HG03108 (cell line): Measurements from ENCODE around the gene DGKD.

Experiments used
- ATAC-seq: cut with Tn5 transposase; IDR thresholded peaks from one replicate; pipeline ENCODE4 v1.9.1; 2021; ENCODE audit warnings: moderate library complexity; ENCODE audit not compliant: unreplicated experiment

Gene DGKD

DNA sequence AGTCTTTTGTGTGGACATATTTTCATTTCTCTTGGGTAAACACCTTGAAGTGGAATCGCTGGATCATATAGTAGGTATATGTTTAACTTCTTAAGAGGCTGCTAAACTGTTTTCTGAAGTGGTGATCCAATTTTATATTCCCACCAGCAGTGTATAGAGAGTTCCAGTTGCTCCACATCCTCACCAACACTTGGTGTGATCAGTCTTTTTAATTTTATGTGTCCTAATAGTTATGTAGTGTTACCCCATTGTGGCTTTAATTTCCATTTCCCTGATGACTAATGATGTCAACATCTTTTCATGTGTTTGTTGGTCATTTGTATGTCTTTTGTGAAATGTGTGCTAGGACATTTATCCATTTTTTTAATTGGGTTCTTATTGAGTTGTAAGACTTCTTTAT lies 56.9 kb downstream of the DGKD start:
- no peak for ATAC-seq

DNA sequence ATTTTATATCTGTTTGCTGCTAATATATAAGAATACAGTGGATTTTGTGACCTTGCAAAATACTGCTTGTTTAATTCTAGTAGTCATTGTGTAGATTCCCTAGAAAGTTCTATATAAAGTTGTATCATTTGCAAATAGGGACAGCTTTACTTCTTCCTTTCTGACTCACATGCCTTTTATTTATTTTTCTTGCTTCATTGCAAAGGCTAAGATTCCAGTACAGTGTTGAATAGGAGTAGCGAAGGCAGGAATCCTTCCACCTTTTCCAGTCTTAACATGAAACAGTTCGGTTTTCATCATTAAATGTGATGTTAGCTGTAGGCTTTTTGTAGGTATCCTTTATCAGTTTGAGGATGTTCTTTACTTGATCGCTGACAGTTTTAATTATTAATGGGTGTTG lies 58.1 kb downstream of the DGKD start:
- no peak for ATAC-seq

DNA sequence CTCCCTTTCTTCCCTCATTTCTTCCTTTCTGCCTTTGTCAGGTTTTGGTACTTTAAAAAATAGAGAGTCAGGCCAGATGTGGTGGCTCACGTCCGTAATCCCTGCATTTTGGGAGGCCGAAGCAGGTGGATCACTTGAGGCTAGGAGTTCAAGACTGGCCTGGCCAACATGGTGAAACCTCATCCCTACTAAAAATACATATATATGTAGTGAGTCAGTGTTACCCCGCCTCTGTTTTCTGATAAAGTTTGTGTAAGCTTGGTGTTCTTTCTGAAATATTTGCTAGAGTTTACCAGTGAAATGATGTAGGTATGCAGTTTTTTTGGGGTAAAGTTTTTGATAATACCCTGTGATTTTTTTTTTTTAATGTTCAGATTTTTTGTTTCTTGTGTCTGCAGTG lies 58.8 kb downstream of the DGKD start:
- no peak for ATAC-seq

DNA sequence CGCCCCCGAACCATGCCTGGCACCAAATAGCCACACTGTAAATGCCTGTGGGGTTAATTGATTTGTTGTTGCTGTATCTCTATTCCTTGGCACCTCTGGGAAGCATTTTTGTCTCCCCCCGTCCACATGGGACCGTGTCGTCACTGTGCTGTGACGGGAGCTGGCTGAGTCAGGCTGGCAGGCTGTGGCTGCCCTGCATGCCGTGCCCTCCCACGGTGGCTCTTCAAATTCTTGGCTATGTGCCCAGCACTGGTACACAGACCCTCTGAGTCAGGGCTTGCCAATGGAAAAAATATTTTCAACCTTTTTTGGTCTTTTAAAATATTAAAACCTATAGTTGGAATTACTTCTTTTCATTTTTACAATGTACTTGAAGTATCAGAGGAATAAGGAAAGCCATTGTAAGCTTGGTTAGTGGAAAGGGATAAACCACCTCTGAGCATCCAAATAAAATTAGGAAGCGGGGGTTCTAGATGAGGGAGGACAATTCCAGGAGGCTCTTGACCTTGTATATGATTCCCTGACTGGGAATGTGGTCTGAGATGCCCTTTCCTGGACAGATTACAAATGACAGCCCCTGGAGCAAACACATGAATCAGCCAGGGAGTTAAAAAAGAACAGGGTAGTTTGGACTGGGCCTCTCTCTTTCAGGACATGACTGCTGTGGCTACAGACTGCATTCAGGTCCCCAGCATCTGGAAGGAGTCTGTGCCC lies 59.4 kb downstream of the DGKD start:
- no peak for ATAC-seq

DNA sequence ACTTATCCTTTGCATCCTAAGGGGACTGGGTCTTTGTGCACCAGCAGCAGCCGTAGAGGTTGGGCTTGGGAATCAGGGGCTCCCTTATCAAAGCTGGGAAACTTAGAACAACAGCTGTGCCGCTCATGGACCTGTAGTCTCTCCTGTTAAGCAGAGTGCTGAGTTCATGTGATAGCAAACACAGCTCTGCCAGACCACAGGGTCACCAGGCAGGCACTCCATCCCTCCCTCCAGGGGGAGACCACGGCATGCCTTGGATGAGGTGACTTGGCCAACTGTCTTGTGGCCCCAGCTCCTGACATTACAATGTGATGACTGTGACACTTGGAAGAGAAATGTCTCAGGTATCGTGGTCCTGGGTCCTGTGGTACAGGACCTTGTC lies 60.0 kb downstream of the DGKD start:
- no peak for ATAC-seq

DNA sequence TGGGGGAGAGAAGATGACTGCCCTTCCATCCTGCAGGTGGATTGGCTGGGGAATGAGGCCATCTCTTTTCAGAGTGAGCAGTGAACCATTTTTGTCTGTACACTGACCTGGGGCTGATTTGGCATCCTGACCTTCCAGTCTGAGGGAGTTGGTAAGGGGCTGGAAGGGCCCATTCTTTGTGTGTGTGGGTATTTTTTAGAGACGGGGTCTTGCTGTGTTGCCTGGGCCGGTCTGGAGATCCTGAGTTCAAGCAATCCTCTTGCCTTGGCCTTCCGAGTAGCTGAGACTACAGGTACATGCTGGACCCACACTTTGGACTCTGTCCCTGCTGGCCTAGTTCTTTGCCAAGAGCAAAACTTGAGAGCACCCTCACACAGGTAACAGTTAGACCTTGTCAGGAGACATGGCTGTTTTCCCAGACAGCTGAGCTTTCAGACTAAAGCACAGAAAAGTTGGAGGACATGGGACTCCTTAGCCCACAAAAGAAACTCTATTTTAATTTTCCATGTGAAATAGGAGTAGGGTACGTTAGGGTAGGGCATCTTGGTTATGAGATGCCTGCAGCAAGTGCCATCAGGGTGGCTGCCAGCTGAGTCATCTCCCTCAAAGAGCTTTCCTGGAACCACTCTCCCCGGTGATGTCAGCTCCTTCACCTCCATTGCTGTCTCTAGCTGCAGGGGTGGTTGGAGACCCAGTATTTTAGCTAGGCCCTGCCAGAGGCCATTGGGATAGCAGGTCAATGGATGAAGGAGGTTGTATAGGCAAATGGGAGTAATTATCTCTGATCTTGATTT lies 60.7 kb downstream of the DGKD start:
- no peak for ATAC-seq

DNA sequence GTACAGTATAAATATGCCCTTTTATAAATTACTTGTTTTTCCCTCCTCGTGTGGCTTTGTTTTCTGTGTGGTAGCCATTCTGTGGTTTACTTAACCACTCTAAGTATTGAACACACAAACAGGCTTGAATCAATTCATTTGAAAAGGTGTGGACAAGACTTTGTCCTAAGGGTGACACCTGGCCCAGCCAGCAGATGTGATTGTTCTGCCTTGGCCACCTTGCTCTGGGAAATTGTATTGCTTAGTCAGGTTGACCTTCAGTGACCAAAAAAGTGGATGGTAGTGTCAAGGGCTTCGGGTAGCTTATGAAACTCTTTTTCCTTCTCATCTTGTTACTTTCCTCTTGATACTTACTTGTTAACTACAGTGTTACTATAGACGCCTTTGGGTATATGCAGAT lies 61.9 kb downstream of the DGKD start:
- ATAC-seq: no peak

DNA sequence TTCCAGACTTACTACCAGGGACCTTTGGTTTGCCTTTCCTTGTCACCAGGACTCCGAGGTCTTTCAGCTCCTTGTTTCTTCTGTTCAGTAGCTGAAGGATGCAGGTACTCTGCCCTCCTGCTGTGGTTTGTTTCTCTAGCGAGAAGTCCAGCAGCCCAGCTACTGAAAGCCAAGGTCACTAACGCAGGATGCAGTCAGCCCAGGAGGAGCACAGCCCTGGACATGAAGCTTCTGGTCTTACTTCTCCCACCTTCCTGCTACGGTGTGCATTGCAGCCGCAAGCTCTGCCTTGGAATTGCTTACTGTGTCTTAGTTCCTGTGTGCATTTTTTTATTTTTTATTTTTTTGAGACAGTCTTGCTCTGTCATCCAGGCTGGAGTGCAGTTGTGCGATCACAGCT lies 62.4 kb downstream of the DGKD start:
- no peak for ATAC-seq

DNA sequence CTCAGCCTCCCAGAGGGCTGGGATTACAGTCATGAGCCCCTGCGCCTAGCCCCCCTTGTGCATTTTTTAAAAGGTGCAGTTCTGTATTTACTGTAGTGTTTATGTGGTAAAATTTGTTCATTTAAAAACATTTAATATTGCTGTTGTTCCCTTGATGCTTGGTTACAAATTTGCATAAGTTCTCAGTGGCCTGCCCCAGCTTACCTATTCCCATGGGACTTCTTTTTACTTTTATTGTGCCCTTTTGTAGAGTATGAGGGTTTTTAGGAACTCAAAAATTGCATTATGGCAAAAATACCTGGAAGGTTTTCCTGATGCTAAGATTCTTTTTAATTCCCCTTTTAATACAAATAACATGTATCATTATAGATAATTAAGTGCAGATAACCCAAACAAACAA lies 63.0 kb downstream of the DGKD start:
- ATAC-seq: no peak

DNA sequence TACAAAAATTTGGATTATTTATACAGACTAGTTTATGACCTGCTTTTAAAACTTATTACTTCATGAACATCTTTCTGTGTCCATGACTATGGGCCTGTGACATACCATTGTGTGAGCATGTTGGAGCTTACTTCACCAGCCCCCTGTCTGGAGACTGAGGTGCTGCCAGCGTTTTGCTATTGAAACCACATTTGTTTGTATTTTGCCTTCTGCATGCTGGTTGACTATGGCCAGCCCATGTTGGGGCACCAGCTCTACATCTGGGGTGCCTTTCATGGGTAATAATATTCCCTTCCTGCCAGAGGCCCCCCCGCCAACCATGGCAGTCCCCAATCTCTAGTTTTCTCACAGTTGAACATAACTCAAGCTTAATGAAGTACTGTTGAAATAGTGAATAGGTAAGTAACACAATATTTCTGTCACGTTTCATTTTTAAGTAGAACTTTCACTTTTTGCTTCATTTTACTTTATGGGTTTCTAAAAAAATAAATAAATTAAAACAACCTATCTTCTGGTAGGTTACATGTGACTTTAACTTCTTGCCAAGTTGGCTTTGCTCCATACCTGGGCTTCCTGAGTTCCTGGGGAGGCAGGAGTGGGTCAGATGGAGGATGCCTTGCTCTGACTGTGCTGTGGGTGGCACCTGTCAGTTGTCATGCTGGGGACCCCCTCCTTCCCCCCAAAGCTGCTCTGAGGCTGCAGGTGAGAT lies 63.9 kb downstream of the DGKD start:
- no peak for ATAC-seq

DNA sequence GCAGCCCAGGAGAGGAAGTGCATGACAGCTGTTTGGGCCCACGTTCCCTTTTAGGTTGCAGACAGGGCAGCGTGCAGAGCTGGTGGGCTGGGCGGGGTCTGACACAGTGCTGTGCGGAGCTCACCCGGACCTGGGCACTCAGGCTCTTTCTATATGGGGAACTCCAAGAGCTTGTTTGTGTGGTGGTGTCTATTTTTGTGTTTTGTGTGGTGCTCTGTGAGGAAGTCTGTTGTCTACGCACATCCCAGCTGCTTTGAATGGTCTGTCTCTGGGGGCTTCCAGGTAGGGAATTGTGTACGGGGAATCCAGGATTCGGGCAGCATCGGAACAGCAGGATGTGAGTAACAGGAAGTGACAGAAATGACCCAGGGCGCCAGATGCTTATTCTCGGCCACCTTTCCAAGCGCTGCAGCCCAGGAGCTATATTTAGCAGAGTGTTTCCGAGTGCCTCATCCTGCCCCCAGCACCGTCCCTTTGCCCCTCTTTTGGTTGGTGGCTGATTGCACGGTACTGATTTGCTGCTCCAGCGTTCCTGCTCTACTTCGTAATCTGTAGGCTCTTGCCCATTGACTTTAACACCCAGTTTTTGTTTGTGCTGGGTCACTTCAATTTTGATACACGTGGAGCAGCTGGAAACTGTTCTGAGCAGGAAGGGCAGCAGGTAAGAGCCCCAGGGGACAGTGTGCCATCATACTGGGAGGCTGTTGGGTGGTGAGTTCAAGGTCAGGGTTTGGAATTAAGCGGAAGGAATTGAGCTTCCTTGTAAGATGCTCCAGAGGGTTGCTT lies 64.7 kb downstream of the DGKD start:
- peak; percentile 39 for ATAC-seq

DNA sequence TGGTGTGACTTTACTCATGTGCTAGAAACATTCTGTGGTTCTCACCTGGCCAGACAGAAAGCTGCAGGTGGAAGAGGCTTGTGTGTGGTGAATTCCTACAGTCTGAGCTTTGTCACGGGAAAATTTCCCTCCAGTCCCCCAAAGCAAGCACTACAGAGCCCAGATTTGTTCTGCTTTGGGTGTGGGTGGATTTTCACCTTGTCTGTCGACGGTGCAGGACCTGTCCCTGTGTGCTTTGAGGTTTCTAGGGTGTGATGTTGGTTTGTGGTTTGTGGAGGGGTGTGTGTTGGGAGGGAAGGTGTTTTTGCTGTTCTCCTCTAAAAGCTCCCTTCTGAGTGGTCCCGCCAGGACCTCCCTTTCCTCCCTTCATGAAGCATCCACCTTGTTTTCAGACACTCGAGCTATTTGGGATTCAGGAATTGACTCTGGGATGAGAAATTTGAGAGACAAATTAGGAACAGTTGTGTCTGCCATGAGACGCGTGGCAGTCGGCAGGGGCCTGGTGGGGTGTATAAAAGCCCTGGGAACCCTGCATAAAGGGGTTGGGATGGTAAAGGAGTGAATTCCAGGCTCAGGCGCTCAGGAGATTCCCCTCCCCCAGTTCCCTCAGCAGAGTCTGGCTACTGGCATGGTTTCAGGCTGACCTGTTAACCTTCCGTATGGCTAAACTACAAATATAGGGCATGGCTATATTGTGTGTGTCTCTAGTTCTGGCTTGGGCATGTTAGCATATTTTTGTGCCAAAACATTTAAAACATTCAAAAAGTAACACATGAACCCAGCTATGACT lies 65.5 kb downstream of the DGKD start:
- no peak for ATAC-seq

DNA sequence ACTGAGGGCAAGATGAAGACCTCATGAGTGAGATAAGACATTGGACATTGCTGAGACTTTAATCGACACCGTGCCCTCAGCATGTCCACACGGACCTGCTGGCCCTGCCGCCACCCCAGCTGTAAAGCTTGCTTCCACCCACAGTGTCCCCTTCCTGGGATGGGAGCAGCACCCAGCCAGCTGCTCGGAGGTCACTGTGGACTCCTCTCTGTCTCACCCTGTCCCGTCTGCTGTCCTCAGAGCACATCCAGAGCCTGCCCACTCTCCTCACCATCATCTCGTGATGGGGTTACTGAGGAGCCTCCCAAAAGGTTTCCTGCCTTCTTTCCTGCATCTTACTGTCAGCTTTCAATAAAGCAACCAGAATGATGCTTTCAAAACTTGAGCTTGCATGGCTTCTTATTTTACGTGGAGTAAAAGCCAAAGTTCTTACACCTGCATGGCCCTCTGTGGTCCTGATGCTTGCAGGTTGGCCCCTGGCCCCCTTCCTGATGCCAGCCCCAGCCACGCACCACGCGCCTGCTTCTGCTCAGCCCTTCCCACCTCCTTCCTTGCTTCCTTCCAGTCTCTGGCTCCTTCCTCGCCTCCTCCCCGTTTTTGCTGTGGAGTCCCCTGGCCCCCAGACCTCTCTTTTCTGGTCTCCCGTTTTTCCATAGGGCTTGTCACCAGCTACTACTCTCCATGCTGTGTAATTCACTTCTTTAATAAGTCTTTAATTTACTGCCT lies 67.0 kb downstream of the DGKD start:
- ATAC-seq: no peak

DNA sequence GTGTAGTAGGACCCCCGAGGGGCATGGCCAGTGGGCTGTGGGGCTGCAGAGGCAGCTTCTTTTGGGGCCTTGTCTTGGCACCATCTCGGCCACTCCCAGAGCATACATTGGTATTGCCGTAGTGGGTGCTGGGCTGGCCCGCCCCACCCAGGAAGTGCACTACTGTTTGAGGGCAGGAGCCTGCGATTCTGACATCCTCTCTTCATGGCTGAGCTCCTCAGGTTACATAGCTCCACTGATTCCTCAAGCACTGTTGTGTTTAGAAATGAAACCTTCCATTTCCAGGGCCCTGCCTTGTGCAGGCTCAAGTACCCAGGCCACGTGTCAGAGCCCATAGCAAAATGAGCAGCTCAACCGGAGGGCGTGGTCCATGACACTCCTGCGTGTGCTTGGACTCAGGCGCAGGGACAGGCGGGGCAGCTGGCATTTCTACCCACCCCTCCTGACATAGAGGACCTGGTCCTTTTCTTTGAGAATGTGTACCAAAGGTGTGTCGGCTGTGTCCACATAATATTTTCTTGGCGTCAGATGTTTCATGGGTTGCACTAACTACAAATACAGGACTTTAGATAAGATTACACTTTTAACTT lies 67.9 kb downstream of the DGKD start:
- ATAC-seq: peak; percentile 47

DNA sequence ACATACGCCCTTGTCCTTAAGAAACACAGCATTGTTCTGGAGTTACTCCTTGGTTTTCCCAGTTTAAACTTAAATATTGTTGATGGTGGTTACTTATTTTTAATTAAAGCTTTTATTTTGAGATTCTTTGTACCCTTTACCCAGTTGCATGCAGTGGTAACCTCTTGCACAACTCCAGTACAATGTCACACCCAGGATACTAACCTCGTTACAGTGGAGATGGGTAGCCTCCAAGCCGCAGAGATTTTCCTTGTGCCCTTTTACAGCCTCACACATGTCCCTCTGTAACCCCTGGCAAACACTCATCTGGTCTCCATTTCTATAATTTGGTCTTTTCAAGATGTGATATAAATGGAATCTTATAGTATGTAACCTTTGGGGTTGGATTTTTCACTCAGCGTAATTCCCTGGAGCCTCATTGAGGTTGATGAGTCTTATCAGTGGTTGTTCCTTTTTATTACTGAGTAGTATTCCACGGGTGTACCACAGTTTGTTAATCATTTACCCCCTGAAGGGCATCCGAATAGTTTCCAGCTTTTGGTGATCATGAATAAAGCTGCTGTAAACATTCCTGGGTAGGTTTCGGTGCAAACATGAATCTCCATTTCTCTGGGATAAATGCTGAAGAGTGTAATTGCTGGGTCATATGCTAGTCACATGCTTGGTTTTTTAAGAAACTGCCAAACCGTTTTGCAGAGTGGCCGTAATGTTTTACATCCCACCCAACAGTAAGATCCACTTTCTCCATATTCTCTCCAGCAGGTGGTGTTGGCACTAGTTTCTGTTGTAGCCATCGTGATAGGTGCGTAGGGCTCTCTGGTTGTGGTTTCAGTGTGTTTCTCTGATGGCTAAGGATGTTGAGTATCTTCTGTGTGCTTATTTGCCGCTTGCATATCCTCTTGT lies 68.6 kb downstream of the DGKD start:
- no peak for ATAC-seq

DNA sequence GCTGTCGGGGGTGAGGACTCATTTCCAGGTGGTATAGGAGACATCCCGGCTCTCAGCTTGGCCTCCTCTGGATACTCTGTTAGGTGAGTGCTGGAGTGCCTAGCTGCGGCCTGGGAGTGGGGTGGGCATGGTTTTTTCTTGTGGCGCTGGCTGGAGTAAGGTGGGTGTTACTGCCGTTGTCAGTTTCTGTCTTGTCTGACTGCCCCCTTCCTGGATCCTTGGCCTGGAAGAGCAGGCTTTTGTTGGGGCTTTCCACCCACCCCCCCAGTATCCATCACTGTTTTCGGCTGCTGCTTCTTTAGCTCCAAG lies 69.2 kb downstream of the DGKD start:
- no peak for ATAC-seq

DNA sequence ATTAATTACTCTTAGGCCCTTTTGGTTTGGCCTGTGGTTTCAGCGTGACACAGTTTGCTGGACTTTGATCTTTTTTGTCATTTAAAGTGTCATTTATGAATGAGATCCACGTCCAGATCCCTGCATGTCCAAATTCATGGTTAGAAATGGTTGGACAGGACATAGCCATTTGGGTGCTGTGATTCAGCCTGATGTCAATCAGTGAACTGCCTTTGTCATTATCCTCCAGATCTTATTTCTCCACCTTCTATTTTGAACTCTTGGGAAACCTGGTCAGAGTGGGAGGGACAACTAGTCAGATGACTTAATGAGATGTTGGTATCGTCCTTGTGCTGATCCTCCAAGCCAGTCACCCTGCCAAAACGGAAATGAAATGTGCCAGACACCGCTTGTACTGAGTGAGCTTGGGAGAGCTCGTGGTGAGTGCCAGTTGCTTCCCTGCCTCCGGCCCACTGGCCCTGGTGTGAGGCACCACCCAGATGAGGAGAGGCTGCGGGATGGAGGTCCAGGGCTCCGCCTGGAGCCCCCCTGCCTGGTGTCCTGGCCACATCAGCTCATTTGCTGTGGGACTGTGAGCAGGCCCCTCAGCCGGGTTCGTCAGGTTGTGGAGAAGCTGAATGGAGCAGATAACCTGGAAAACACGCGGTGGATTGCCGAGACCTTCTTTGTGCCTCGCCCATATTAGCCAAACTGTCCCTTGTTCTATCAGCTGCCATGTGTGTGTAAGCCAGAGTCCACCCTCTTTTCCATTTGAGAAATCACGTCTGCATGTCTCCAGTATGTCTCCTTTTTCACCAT lies 70.1 kb downstream of the DGKD start:
- ATAC-seq: no peak
